GM12875 (cell line): Measurements from ENCODE around the gene FAM210A.
A peak's percentile ranks its signal among the peaks of the same experiment; 100 is the strongest.

Experiments used
- H3K4me3 ChIP-seq: one replicate; pipeline ENCODE4 v1.5.1; 2011; ENCODE audit warnings: low read depth, low read length, control low read depth
- TF ChIP-seq, protein P1 (sequence below): IDR thresholded peaks from 2 replicates; pipeline ENCODE4 v1.5.1; 2011; ENCODE audit warnings: low read depth, mild to moderate bottlenecking, control low read depth, inconsistent platforms, low read length, moderate library complexity, borderline replicate concordance; ENCODE audit not compliant: insufficient read depth

FAM210A gene, protein sequence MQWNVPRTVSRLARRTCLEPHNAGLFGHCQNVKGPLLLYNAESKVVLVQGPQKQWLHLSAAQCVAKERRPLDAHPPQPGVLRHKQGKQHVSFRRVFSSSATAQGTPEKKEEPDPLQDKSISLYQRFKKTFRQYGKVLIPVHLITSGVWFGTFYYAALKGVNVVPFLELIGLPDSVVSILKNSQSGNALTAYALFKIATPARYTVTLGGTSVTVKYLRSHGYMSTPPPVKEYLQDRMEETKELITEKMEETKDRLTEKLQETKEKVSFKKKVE

DNA sequence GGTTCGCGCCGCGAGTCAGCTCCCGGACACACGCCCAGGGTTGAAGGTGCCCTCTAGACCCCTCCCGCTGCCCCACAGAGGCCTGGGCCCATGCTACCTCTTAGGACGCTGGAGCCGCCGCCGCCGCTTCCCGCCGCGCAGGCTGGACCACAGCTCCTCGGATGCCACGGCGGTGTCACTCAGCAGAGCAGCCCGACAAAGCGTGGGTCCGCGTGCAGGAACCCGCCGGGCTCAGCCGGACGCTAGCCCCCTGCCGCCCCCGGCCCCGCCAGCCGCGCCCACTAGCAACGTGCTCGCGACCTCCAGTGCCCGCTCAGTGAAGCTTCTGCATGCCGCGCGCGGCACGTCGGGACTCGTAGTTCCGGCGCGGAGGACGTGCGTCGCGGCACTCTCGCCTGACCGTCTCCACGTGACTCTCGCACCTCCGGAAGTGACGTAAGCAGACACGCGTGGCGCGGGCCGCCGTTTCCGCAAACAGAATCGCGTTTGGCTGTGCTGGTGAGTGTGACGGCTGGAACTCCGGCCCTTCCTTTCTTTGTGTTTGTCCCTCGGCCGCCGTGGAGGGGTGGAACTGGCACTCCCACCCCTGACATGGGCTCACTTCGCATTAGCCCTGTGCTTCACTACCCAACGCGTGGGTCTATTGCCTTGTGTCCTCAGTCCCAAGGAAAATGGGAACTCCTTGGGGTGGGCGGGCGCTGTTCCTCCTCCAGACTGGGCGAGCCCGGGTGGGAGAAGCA lies at the start of gene FAM210A, which contains the start of gene RNMT:
Gene FAM210A (minus strand): TSS at position 327 of the 740 bp plus-strand sequence. CDS start 44,481 bp downstream, outside the sequence.
Gene RNMT (plus strand): TSS at position 442 of the 740 bp plus-strand sequence. CDS start 4,845 bp downstream, outside the sequence.
- TF ChIP-seq, protein P1, sequence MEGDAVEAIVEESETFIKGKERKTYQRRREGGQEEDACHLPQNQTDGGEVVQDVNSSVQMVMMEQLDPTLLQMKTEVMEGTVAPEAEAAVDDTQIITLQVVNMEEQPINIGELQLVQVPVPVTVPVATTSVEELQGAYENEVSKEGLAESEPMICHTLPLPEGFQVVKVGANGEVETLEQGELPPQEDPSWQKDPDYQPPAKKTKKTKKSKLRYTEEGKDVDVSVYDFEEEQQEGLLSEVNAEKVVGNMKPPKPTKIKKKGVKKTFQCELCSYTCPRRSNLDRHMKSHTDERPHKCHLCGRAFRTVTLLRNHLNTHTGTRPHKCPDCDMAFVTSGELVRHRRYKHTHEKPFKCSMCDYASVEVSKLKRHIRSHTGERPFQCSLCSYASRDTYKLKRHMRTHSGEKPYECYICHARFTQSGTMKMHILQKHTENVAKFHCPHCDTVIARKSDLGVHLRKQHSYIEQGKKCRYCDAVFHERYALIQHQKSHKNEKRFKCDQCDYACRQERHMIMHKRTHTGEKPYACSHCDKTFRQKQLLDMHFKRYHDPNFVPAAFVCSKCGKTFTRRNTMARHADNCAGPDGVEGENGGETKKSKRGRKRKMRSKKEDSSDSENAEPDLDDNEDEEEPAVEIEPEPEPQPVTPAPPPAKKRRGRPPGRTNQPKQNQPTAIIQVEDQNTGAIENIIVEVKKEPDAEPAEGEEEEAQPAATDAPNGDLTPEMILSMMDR: no peak

DNA sequence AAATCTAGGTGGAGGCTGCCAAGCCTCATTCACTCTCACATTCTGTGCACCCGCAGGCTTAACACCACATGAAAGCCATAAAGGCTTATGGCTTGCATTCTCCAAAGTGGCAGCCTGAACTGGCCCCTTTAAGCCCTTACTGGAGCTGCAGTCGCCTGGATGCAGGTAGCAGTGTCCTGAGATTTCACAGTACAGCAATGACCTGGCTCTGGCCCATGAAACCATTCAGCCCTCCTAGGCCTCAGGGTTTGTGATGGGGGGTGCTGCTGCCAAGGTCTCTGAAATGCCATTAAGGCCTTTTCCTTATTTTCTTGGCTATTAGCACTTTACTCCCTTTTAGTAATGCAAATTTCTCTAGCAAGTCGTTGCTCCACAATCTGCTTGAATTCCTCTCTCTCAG lies 48.7 kb upstream of the FAM210A start:
- no peak overlapping the region for H3K4me3 ChIP-seq
- TF ChIP-seq, protein P1: no peak

More for the DNA sequence above, at the start of gene FAM210A, which contains the start of gene RNMT:
- peak within 1 kb of the TSS; percentile 96 for H3K4me3 ChIP-seq

DNA sequence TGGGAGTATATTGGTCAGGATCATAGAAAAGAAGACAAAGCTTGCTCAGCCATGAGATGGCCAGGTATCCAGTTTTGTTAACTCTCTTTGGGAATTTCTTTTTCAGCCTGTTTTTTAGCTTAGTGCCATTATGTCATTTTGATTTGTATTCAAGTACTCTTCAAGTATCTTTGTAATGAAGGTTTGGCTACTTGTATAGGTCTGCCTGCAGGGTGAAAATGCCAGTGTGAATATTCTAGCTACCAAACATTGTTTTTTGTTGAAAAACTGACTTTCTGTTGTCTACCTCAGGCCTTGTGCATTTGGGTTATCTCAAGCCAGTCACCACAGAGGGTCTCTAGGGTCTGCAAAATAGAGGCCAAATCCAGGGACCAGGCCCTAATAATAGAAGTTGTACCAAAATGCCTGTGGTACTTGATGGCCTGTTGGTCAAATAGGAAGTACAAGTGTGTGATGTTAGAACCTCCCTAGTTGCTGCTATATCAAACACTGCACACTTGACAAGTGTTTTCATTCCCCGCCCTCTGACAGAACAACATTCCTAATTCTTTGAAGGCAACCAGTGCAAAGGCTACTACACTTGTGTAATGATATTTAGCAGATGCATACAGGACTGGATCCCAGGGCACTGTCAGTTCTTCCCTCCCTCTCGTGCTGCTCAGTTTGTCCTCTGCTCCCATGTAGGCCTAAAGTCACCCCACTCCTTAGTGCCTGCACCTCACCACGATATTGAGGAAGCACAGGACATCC lies 36.5 kb upstream of the FAM210A start:
- TF ChIP-seq, protein P1: no peak
- H3K4me3 ChIP-seq: no peak overlapping the region

DNA sequence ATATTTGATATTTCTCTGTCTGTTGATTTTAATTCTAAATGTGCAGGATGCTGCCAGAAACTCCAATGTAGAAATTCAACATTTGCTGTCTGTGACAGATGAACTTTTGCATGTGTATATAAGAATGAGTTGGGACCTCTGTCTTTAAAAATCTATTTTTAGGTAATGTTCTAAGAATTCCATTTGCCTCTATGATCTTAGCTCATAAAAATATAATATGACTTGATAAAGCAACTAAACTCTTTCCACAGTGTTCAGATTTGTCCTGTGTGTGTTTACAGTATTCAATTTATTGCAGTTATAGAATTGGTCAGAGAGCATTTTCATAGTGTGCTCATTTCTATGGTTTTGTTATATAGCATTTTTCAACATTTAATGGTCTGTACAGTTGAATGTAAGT lies 33.7 kb upstream of the FAM210A start:
- no peak overlapping the region for H3K4me3 ChIP-seq
- TF ChIP-seq, protein P1: no peak

DNA sequence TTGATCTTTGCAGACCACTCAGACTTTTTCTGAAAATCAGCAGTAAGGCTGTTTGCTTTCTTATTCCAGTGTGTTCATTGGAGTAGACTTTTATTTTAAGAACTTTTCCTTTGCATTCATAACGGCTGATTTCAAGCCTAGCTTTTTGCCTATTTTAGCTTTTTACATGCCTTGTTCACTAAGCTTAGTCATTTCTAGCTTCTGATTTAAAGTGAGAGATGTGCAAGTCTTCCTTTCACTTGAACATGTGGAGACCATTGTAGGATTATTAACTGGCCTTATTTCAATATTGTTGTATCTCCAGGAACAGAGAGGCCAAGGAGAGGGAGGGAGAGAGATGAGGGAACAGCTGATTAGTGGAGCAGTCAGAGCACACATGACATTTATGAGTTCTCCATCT lies 32.3 kb upstream of the FAM210A start:
- H3K4me3 ChIP-seq: no peak overlapping the region
- TF ChIP-seq, protein P1: no peak

DNA sequence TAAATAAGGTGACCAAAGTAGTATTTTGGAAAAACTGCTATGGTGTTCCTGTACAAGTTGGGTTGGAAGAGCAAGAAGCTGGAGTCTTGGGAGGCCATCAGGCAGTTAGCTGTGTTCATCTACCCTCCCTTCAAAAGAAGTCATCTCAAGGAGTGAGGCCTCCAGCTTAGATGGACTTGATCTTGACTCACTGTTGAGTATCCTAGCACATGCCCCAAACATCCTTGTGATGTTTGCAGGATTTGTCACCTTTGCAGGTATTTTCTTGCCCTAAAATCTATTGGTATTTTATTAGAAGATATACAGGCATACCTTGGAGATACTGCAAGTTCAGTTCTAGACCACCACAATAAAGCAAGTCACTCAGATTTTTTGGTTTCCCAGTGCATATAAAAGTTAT lies 30.3 kb upstream of the FAM210A start:
- H3K4me3 ChIP-seq: no peak overlapping the region
- TF ChIP-seq, protein P1: no peak
